GM12874 (cell line): ENCODE measurements around the gene TRMT10B.

Source experiments
- CTCF ChIP-seq: IDR thresholded peaks from 2 replicates; pipeline ENCODE4 v1.5.1; 2011; ENCODE audit warnings: low read depth, mild to moderate bottlenecking, control low read depth, low read length, moderate library complexity; ENCODE audit not compliant: insufficient read depth

The TRMT10B gene

DNA sequence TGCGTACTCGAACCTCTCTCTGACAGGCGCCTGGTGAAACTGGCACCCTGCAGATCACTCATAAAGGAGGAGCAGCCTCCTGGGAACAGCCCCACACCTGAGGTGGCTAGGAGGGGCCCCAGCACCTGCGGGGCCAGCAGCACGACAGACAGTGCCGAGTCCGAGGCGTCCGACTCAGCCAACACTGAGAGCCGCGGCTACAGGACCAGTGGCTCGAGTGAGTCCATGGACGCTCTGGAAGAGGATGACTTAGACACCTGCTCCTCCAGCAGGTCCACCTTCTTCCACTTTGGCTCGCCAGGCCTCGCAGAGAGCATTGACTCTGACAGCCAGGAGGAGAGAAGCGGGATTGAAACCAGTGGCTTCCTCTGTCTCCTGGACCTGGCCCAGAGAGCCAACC is 13.5 kb upstream of the TRMT10B start:
- TF ChIP-seq CTCF, result no peak

DNA sequence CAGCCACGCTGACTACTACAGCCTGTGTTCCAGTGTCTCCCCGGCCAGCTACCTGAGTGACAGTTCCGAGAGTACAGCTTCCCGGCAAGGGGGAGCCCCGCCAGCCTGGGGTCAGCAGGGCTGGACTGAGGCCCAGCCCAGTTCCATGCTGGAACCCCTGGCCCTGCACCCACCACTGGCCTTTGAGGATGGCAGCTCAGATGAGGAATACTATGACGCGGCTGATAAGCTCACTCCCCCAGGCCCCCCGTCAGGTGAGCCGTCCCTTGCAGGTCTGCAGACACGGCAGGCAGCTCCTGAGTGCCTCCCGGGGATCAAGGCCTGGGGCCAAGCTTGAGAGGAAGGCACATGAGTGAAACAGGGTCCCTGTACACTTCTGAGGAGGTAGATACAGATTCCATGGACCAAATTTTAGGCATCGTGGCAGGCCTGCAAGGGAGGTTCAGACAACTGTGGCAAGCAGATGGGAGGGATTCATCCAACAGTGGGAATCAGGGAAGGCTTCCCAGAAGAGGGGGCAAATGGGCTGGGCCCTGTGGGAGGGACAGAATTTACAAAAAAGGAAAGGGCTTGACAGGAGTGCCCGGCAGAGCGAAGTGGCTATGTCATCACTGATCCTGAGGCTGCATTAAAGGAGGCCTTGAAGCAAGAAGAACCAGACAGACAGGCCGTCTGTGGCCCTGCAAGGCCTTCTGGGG is 12.8 kb upstream of the TRMT10B start:
- no peak for TF ChIP-seq CTCF

- TF ChIP-seq CTCF, result no peak
These were observed 7.6 kb upstream of the TRMT10B start for GRCh38 chr9:37745970-37746369.

- TF ChIP-seq CTCF, result no peak
These were observed 6.9 kb upstream of the TRMT10B start for GRCh38 chr9:37746448-37747270.

DNA sequence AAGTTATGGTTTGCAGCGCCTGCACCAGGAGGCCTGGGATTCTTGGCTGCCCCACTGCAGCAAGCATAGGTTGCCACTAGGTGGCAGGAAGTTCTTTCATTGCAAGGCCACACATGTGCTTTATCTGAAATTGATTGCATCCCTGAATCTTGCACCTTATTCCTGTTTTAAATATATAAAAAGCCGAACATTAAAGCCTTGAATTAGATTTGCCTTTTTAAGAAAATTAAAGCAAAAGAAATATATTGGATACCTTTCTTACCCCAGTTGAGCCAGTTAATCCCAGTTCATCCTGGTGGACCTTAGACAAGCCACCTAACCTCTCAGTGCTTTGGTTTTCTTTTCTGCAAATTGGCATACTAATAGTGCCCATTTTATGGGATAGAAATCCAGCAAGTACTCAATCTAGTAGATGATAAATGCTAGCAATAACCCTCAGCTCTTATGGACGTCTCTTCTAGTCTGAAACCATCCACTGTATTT is 6.3 kb upstream of the TRMT10B start:
- peak; percentile 88 for TF ChIP-seq CTCF

- no peak for TF ChIP-seq CTCF
These were observed 4.5 kb upstream of the TRMT10B start for GRCh38 chr9:37749129-37749528.

GRCh38 chr9:37751186-37751585 is 2.4 kb upstream of the TRMT10B start:
- no peak for TF ChIP-seq CTCF
